HCT116 (cell line): ENCODE measurements around the gene SNN.

Source experiments
- CTCF ChIP-seq, 3 experiments: fragments of 200-600 bp in 1 of 3; sonication (generic) in 1 of 3; IDR thresholded peaks in 2 of 3; conservative IDR thresholded peaks in 1 of 3; 2 replicates each; pipeline ENCODE4 v1.5.1; 2012 to 2017; ENCODE audit warnings: low read depth in 2 of 3, low read length in 2 of 3, antibody characterized with exemption in 1 of 3, borderline replicate concordance in 1 of 3, control low read depth in 1 of 3, mild to moderate bottlenecking in 1 of 3, mixed read lengths in 1 of 3, mixed run types in 1 of 3, moderate library complexity in 1 of 3; ENCODE audit not compliant: insufficient read depth in 1 of 3
- EZH2 ChIP-seq: fragments of 200-600 bp; sonication (generic); IDR thresholded peaks from 2 replicates; pipeline ENCODE4 v1.6.1; 2017; ENCODE audit warnings: antibody characterized with exemption, mixed run types
- POLR2A ChIP-seq: IDR thresholded peaks from 2 replicates; pipeline ENCODE4 v1.7.0; 2011; ENCODE audit warnings: borderline replicate concordance; ENCODE audit not compliant: insufficient read depth, insufficient read length; ENCODE audit errors: extremely low read depth
- POLR2AphosphoS5 ChIP-seq: IDR thresholded peaks from 2 replicates; pipeline ENCODE4 v1.6.1; 2011; ENCODE audit warnings: mild to moderate bottlenecking, low read depth, low read length, moderate library complexity
- YY1 ChIP-seq: IDR thresholded peaks from 2 replicates; pipeline ENCODE4 v1.6.1; 2011; ENCODE audit warnings: low read length, low read depth, moderate library complexity, mild to moderate bottlenecking; ENCODE audit not compliant: insufficient replicate concordance; ENCODE audit errors: extremely low read depth

- no peak for TF ChIP-seq YY1
- no peak for TF ChIP-seq POLR2AphosphoS5
- no peak for TF ChIP-seq CTCF (IDR thresholded peaks at IDR 0.05 in 2 of 3, conservative IDR thresholded peaks at IDR 0.05 in 1 of 3; ENCODE audit: borderline replicate concordance in 1 of 3, insufficient read depth in 1 of 3, low read depth in 2 of 3, low read length in 2 of 3)
- no peak for TF ChIP-seq POLR2A
- TF ChIP-seq EZH2: no peak
Observed at GRCh38 chr16:11682655-11683096, 14.4 kb downstream of the SNN start.
